B cell (primary cell): ENCODE data around the gene GTF2A1.

Experiments used
- CTCF ChIP-seq: fragments of 200-600 bp; IDR thresholded peaks from one replicate; pipeline ENCODE4 v1.8.0; 2022; ENCODE audit warnings: antibody characterized with exemption, mild to moderate bottlenecking
- EZH2 ChIP-seq: IDR thresholded peaks from 2 replicates; pipeline ENCODE4 v1.6.1; 2012; ENCODE audit warnings: borderline replicate concordance, low read depth, mild to moderate bottlenecking, moderate library complexity, low read length; ENCODE audit not compliant: insufficient read depth, poor library complexity, severe bottlenecking

DNA sequence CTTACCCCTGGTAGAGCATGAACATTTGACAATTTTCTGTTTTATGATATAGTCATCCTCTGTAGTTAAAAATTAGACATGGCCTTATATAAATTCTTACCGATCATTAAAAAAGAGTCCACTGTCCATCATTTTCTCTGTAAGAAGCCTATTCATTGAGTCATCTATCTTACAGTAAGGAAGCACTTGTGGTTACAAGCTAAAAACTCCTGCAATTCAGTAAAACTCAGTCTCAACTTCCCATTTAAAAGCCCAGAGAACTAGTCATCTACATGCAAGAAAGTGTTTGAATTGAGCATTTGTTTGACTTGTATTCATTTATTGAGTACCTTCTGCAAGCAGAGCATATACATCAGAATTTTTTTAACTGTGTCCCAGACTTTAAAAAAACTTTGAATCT is 63.3 kb downstream of the GTF2A1 start:
- TF ChIP-seq CTCF (no peak), EZH2 (no peak)
